GM12878 (cell line): ENCODE data around the gene EGR1. TPM values are rescaled to one million over a fixed set of nuclear protein-coding genes. Genes with fewer than 3 reads are reported as not detected.
A peak's percentile ranks its signal among the peaks of the same experiment; 100 is the strongest.

Experiments
- ATAC-seq: fragments of 200-7000 bp; cut with Tn5 transposase; 3 replicates; pipeline ENCODE4 v1.9.1; 2020; ENCODE audit warnings: mild to moderate bottlenecking, moderate library complexity
- BruUV-seq: library from RNA; stranded (reverse); fragments of 400-500 nt; replicated peaks from 2 replicates; lab custom pipeline; 2021; lab: Mats Ljungman, UMichigan
- CTCF ChIA-PET: fragments of 300-600 bp; sonication (Branson Sonifier 250); formaldehyde crosslinking; extraction: SDS; loops from one replicate; lab custom pipeline; 2021; ENCODE audit warnings: inconsistent platforms; lab: Yijun Ruan, JAX
- POLR2A ChIA-PET: fragments of 350-600 bp; formaldehyde crosslinking; extraction: SDS; loops from one replicate; lab custom pipeline; 2021; ENCODE audit warnings: inconsistent platforms; lab: Charles Lee
- RAD21 ChIA-PET: fragments of 300-600 bp; sonication (Branson Sonifier 250); formaldehyde crosslinking; loops from one replicate; lab custom pipeline; 2023; ENCODE audit warnings: antibody characterized with exemption; ENCODE audit not compliant: unreplicated experiment; lab: Charles Lee
- SMC1A ChIA-PET: fragments of 300-600 bp; sonication (Branson Sonifier 250); formaldehyde crosslinking; loops from one replicate; lab custom pipeline; 2023; ENCODE audit not compliant: unreplicated experiment, uncharacterized antibody; lab: Charles Lee
- DNase-seq: peaks from one replicate; pipeline ENCODE4 v3.0.0-alpha.2; 2011; ENCODE audit warnings: low read depth, low spot score
- FAIRE-seq: peaks from 3 replicates; lab custom pipeline; 2011; peaks lifted over from hg19 to GRCh38; lab: Jason Lieb, UNC
- H2AFZ ChIP-seq: 2 replicates; pipeline ENCODE4 v1.6.0; 2011; ENCODE audit warnings: low read depth, low read length, control low read depth; ENCODE audit not compliant: control insufficient read depth
- H3K27ac ChIP-seq: 2 replicates; pipeline ENCODE4 v1.5.1; 2011; ENCODE audit warnings: control low read depth; ENCODE audit not compliant: control insufficient read depth, insufficient read depth
- H3K27me3 ChIP-seq, 2 experiments: replicated peaks in 1 of 2; 2 replicates each; pipeline versions ENCODE4 v1.6.0 to v1.6.1; 2011; ENCODE audit warnings: low read length in 1 of 2; ENCODE audit not compliant: control insufficient read depth in 2 of 2, insufficient read depth in 2 of 2
- H3K36me3 ChIP-seq, 2 experiments: 2 replicates each; pipeline ENCODE4 v1.5.1; 2011; ENCODE audit warnings: low read length in 1 of 2; ENCODE audit not compliant: control insufficient read depth in 2 of 2, insufficient read depth in 2 of 2
- H3K4me1 ChIP-seq: 2 replicates; pipeline ENCODE4 v1.6.1; 2011; ENCODE audit warnings: mild to moderate bottlenecking, low read length, moderate library complexity, mixed read lengths; ENCODE audit not compliant: control insufficient read depth, insufficient read depth
- H3K4me2 ChIP-seq: 2 replicates; pipeline ENCODE4 v1.6.0; 2011; ENCODE audit warnings: control low read depth; ENCODE audit not compliant: control insufficient read depth, insufficient read depth
- H3K4me3 ChIP-seq: fragments of 200-600 bp; sonication (generic); 2 replicates; pipeline ENCODE4 v1.5.1; 2016
- H3K79me2 ChIP-seq: 2 replicates; pipeline ENCODE4 v1.6.0; 2011; ENCODE audit warnings: low read length; ENCODE audit not compliant: control insufficient read depth, insufficient read depth
- H3K9ac ChIP-seq: 2 replicates; pipeline ENCODE4 v1.8.0; 2011; ENCODE audit warnings: low read length, control low read depth, mixed read lengths; ENCODE audit not compliant: control insufficient read depth, insufficient read depth
- H3K9me3 ChIP-seq: replicated peaks from 3 replicates; pipeline ENCODE4 v1.5.1; 2011; ENCODE audit warnings: mild to moderate bottlenecking, low read length; ENCODE audit not compliant: control insufficient read depth, insufficient read depth
- H4K20me1 ChIP-seq: 2 replicates; pipeline ENCODE4 v1.6.0; 2011; ENCODE audit not compliant: control insufficient read depth, insufficient read depth
- BHLHE40 ChIP-seq, 2 experiments: fragments of 450-650 bp in 1 of 2; IDR thresholded peaks; 2 replicates each; pipeline ENCODE4 v1.6.1; 2011 to 2017; ENCODE audit warnings: low read depth in 2 of 2, borderline replicate concordance in 1 of 2, improper control_type of control experiment in 1 of 2, low read length in 1 of 2, mild to moderate bottlenecking in 1 of 2
- EGR1 ChIP-seq, 2 experiments: IDR thresholded peaks; 1 replicate in 1 of 2; 2 replicates in 1 of 2; pipeline ENCODE4 v1.6.1; 2011 to 2012; ENCODE audit warnings: low read depth in 2 of 2, low read length in 2 of 2, borderline replicate concordance in 1 of 2, mild to moderate bottlenecking in 1 of 2, moderate library complexity in 1 of 2
- HCFC1 ChIP-seq: fragments of 150-350 bp; IDR thresholded peaks from 2 replicates; pipeline ENCODE4 v1.6.1; 2014; ENCODE audit warnings: low read length
- HDGF ChIP-seq: fragments of 450-650 bp; IDR thresholded peaks from 2 replicates; pipeline ENCODE4 v1.6.1; 2016; ENCODE audit warnings: antibody characterized with exemption
- IKZF2 ChIP-seq, 2 experiments: fragments of 450-650 bp; IDR thresholded peaks; 2 replicates each; pipeline ENCODE4 v1.6.1; 2017; ENCODE audit warnings: mild to moderate bottlenecking in 2 of 2, moderate library complexity in 2 of 2
- JUNB ChIP-seq: IDR thresholded peaks from 2 replicates; pipeline ENCODE4 v1.6.1; 2016; ENCODE audit warnings: antibody characterized with exemption, mild to moderate bottlenecking
- NBN ChIP-seq: fragments of 450-650 bp; IDR thresholded peaks from 2 replicates; pipeline ENCODE4 v1.6.1; 2016
- PAX5 ChIP-seq: IDR thresholded peaks from 2 replicates; pipeline ENCODE4 v1.6.1; 2011; ENCODE audit warnings: low read depth, low read length, borderline replicate concordance
- RAD21 ChIP-seq: IDR thresholded peaks from 2 replicates; pipeline ENCODE4 v1.6.1; 2011; ENCODE audit warnings: mild to moderate bottlenecking, low read depth, low read length, moderate library complexity; ENCODE audit not compliant: insufficient read depth
- RBBP5 ChIP-seq: fragments of 200-600 bp; sonication (generic); conservative IDR thresholded peaks from 2 replicates; pipeline ENCODE4 v1.6.1; 2016
- RELA ChIP-seq: fragments of 450-650 bp; IDR thresholded peaks from 2 replicates; pipeline ENCODE4 v1.8.0; 2014; ENCODE audit warnings: borderline replicate concordance; ENCODE audit not compliant: partially characterized antibody
- RFX5 ChIP-seq: IDR thresholded peaks from 2 replicates; pipeline ENCODE4 v1.6.1; 2011; ENCODE audit warnings: low read depth, low read length, improper control_type of control experiment
- SMC3 ChIP-seq: IDR thresholded peaks from 2 replicates; pipeline ENCODE4 v1.6.1; 2011; ENCODE audit warnings: low read length, improper control_type of control experiment, borderline replicate concordance
- TCF12 ChIP-seq: IDR thresholded peaks from 2 replicates; pipeline ENCODE4 v1.6.1; 2011; ENCODE audit warnings: low read depth, mild to moderate bottlenecking, low read length
- YY1 ChIP-seq: IDR thresholded peaks from 2 replicates; pipeline ENCODE4 v1.6.1; 2011; ENCODE audit warnings: low read depth, mild to moderate bottlenecking, low read length
- ZNF207 ChIP-seq: fragments of 450-650 bp; IDR thresholded peaks from 2 replicates; pipeline ENCODE4 v1.6.1; 2014; ENCODE audit warnings: antibody characterized with exemption, mild to moderate bottlenecking, borderline replicate concordance
- WGBS: methylation state at CpG from one replicate; pipeline ENCODE4 v1.1.6; 2016; ENCODE audit warnings: low lambda C conversion rate; ENCODE audit not compliant: insufficient replicate concordance, insufficient coverage; ENCODE audit errors: missing lambda C conversion rate; 5-methylcytosine and 5-hydroxymethylcytosine counted together
- in situ Hi-C: fragments of 300-500 bp; cut with MboI; formaldehyde crosslinking; loops from 9 replicates; pipeline ENCODE4 v1.14.3; 2018; ENCODE audit warnings: mixed read lengths
- intact Hi-C: fragments of 100-400 bp; cut with micrococcal nuclease; formaldehyde crosslinking; loops from one replicate; pipeline ENCODE4 v1.14.2; 2022; ENCODE audit not compliant: unreplicated experiment
- polyA plus RNA-seq, 11 experiments: library from polyadenylated mRNA; depleted of rRNA in 4 of 11; unstranded in 6 of 11; stranded (reverse) in 5 of 11; fragments of >200 nt; fragmentation: Nextera tagmentation in 4 of 11; fragmentation: Illumina TruSeq in 1 of 11; extraction: Ambion mirVana in 4 of 11; extraction: Trizol in 1 of 11; gene quantifications; 1 replicate in 1 of 11; 2 replicates in 10 of 11; pipeline versions ENCODE4 v1.2.1 to v1.2.3, GENCODE V29; 2011 to 2016; ENCODE audit warnings: inconsistent platforms in 2 of 11, missing spikeins in 2 of 11, low read depth in 1 of 11
- total RNA-seq, 4 experiments: library from RNA; depleted of rRNA in 3 of 4; stranded (reverse); fragments of >200 nt in 3 of 4; fragmentation: Illumina TruSeq in 1 of 4; extraction: Trizol in 1 of 4; gene quantifications; 2 replicates each; pipeline versions ENCODE4 v1.2.1 to v1.2.3, GENCODE V29; 2013 to 2021
- TF ChIP-seq, protein P1 (sequence below): IDR thresholded peaks from 2 replicates; pipeline ENCODE4 v1.6.1; 2012; ENCODE audit warnings: low read length, inconsistent platforms
- TF ChIP-seq, protein P2 (sequence below): IDR thresholded peaks from 2 replicates; pipeline ENCODE4 v1.6.1; 2011; ENCODE audit warnings: low read depth, low read length, improper control_type of control experiment, borderline replicate concordance
- TF ChIP-seq, protein P3 (sequence below), 3 experiments: IDR thresholded peaks in 2 of 3; conservative IDR thresholded peaks in 1 of 3; 2 replicates each; pipeline ENCODE4 v1.5.1; 2011; ENCODE audit warnings: low read depth in 3 of 3, low read length in 3 of 3, mild to moderate bottlenecking in 3 of 3, control low read depth in 2 of 3, moderate library complexity in 2 of 3, inconsistent platforms in 1 of 3, mixed read lengths in 1 of 3; ENCODE audit not compliant: control insufficient read depth in 2 of 3, insufficient read depth in 1 of 3; ENCODE audit errors: extremely low read depth in 1 of 3

The EGR1 gene
- total and polyA plus RNA-seq, 10 of the 15 experiments (the other 5 are each of a cell fraction or from before 2014, with no cell fraction given), result 0.89 to 7.3 (median 2.5) TPM

DNA sequence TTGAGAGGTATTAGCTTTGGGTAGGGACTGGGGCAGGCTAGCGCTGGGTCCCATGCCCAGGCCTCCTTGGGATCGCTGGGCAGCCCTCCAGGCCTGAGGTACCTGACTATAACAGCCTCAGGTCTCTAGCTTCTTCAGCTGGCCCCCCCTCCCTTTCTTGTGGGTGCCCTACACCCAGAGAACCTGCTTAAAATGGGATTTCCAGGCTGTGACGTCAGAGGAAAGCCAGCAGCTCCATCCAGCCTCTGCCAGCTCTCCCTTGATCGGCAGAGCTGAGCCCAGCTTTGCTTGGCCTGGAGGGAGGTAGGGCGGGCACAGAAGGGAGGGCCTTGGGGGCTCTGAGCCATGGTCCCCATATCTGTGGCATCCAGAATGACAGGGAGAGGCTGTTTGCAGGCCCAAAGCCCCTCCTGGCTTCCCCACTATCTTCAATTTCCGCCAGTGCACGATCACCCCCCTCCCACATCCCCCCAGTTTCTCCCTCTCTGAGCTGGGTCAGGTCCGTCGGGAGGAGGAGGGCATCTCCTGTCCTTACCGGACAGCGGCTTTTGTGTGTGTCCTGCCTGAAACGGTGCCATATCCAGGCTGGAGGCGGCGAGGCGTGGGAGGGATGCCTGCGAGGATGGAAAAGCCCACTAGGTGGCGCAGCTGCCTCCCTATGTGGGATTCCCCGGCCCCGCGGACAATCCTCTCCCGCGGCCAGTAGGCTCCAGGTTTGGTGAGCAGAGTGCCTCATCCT is 15.6 kb upstream of the EGR1 start:
- Histone ChIP-seq H2AFZ (peak overlapping the region; percentile 75), H3K4me2 (peak overlapping the region; percentile 66), H3K27ac (no peak overlapping the region), H3K4me1 (peaks cover 4% of the 10 kb centered on the region; the same call in 1 of the 2 replicates), H3K4me3 (no peak overlapping the region), H3K36me3 (no peaks in the 10 kb centered on the region), H3K9ac (peak overlapping the region; percentile 47; the same call in 1 of the 2 replicates), H3K27me3 (no peaks in the 10 kb centered on the region), H3K9me3 (no peaks in the 10 kb centered on the region), H4K20me1 (no peaks in the 10 kb centered on the region), H3K79me2 (no peaks in the 10 kb centered on the region)
- intact Hi-C loops (loop anchor here (1.0 kb wide), 2 partner anchors 54 to 269 kb away; no protein-coding TSS in a partner anchor), in situ Hi-C loops (no loop called here)
- peak; percentile 97 for ATAC-seq
- BruUV-seq, result no TSS peak
- RAD21 ChIA-PET, result interaction anchor here (0.5 to 5.8 kb wide), 6 partner anchors 8 to 269 kb away, joined by 3 to 56 read pairs (median 7); partner anchors contain the start of gene EGR1
- FAIRE-seq, result peak; percentile 88
- POLR2A ChIA-PET, result interaction anchor here (0.6 to 1.9 kb wide), 7 partner anchors 11 to 956 kb away, joined by 4 to 9 read pairs (median 5); partner anchors contain the start of genes EGR1 and REEP2
- CTCF ChIA-PET, result interaction anchor here (0.6 to 7.0 kb wide), 36 partner anchors 8 to 494 kb away, joined by 3 to 123 read pairs (median 5); partner anchors contain the start of genes BRD8, CDC25C, EGR1 and ETF1
- SMC1A ChIA-PET, result interaction anchor here (0.6 to 5.4 kb wide), 11 partner anchors 10 to 96 kb away, joined by 3 to 58 read pairs (median 4); partner anchors contain the start of gene REEP2
- WGBS, result 9% methylated on average over 22 of the region's 22 CpGs
- no peak for DNase-seq
- TF ChIP-seq HCFC1 (0 out of 2 replicates have a peak, but pooled peaks have one; percentile 20), NBN (0 out of 2 replicates have a peak, but pooled peaks have one; percentile 47), EGR1 (IDR thresholded peaks at IDR 0.05; ENCODE audit: borderline replicate concordance in 1 of 2, low read depth in 2 of 2, low read length in 2 of 2) (peak; percentile 24 to 96), TCF12 (0 out of 2 replicates have a peak, but pooled peaks have one; percentile 31), RELA (peak; percentile 67), BHLHE40 (IDR thresholded peaks at IDR 0.05; ENCODE audit: borderline replicate concordance in 1 of 2, low read depth in 2 of 2, low read length in 1 of 2) (peak in 1 of 2 experiments; percentile 30; a peak in 1 of 4 replicates), RBBP5 (no peak), IKZF2 (IDR thresholded peaks at IDR 0.05) (peak in 1 of 2 experiments; percentile 31; a peak in 1 of 4 replicates), YY1 (peak; percentile 71), RFX5 (no peak), PAX5 (0 out of 2 replicates have a peak, but pooled peaks have one; percentile 19), SMC3 (peak; percentile 84), HDGF (peak; percentile 76; the same call in 1 of the 2 replicates), ZNF207 (0 out of 2 replicates have a peak, but pooled peaks have one; percentile 32), RAD21 (peak; percentile 63), JUNB (no peak)
- TF ChIP-seq, protein P1, sequence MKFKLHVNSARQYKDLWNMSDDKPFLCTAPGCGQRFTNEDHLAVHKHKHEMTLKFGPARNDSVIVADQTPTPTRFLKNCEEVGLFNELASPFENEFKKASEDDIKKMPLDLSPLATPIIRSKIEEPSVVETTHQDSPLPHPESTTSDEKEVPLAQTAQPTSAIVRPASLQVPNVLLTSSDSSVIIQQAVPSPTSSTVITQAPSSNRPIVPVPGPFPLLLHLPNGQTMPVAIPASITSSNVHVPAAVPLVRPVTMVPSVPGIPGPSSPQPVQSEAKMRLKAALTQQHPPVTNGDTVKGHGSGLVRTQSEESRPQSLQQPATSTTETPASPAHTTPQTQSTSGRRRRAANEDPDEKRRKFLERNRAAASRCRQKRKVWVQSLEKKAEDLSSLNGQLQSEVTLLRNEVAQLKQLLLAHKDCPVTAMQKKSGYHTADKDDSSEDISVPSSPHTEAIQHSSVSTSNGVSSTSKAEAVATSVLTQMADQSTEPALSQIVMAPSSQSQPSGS, result no peak
- TF ChIP-seq, protein P2, sequence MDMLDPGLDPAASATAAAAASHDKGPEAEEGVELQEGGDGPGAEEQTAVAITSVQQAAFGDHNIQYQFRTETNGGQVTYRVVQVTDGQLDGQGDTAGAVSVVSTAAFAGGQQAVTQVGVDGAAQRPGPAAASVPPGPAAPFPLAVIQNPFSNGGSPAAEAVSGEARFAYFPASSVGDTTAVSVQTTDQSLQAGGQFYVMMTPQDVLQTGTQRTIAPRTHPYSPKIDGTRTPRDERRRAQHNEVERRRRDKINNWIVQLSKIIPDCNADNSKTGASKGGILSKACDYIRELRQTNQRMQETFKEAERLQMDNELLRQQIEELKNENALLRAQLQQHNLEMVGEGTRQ, result no peak
- TF ChIP-seq, protein P3, sequence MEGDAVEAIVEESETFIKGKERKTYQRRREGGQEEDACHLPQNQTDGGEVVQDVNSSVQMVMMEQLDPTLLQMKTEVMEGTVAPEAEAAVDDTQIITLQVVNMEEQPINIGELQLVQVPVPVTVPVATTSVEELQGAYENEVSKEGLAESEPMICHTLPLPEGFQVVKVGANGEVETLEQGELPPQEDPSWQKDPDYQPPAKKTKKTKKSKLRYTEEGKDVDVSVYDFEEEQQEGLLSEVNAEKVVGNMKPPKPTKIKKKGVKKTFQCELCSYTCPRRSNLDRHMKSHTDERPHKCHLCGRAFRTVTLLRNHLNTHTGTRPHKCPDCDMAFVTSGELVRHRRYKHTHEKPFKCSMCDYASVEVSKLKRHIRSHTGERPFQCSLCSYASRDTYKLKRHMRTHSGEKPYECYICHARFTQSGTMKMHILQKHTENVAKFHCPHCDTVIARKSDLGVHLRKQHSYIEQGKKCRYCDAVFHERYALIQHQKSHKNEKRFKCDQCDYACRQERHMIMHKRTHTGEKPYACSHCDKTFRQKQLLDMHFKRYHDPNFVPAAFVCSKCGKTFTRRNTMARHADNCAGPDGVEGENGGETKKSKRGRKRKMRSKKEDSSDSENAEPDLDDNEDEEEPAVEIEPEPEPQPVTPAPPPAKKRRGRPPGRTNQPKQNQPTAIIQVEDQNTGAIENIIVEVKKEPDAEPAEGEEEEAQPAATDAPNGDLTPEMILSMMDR (IDR thresholded peaks at IDR 0.05 in 2 of 3, conservative IDR thresholded peaks at IDR 0.05 in 1 of 3; ENCODE audit: control insufficient read depth in 2 of 3, extremely low read depth in 1 of 3, insufficient read depth in 1 of 3, low read depth in 3 of 3, low read length in 3 of 3), result peak; percentile 91 to 96 (median 93)
